ENCODE data around the gene FOXC2.

- no peak for TF ChIP-seq JUN (IDR thresholded peaks at IDR 0.05; ENCODE audit: borderline replicate concordance, insufficient read depth, insufficient read length, low read depth)
- no peak for TF ChIP-seq POLR2A (IDR thresholded peaks at IDR 0.05; ENCODE audit: low read depth, low read length)
- no peak for TF ChIP-seq CTCF (IDR thresholded peaks at IDR 0.05; ENCODE audit: extremely low read depth in 1 of 2, insufficient read depth in 1 of 2, low read depth in 1 of 2, low read length in 2 of 2)
- TF ChIP-seq MAX (IDR thresholded peaks at IDR 0.05; ENCODE audit: insufficient read depth, insufficient read length), result no peak
- no peak for TF ChIP-seq EZH2 (IDR thresholded peaks at IDR 0.05; ENCODE audit: borderline replicate concordance, low read depth, low read length, severe bottlenecking)
- TF ChIP-seq POLR2AphosphoS5 (IDR thresholded peaks at IDR 0.05; ENCODE audit: insufficient read depth, low read depth, low read length), result no peak
- TF ChIP-seq GATA2 (IDR thresholded peaks at IDR 0.05; ENCODE audit: insufficient read depth, insufficient read length, low read depth, low read length), result no peak
These were observed 6.0 kb downstream of the FOXC2 start for GRCh38 chr16:86572606-86573005.

All from endothelial cell of umbilical vein (primary cell).